Measurements from ENCODE around the gene MATR3.

GRCh38 chr5:139369181-139369580 lies 75.6 kb downstream of the MATR3 start:
- TF ChIP-seq CTCF (conservative IDR thresholded peaks at IDR 0.05) = no peak
- TF ChIP-seq EZH2 (IDR thresholded peaks at IDR 0.05; ENCODE audit: low read depth) = no peak
